Sigmoid colon (tissue), 7 donors: ENCODE measurements around the gene ZRANB1. TPM values are rescaled to one million over a fixed set of nuclear protein-coding genes. Genes with fewer than 3 reads are reported as not detected.

ENCODE experiments used
- DNase-seq: peaks from one replicate; pipeline ENCODE4 v3.0.0-alpha.2; 2019
- H3K27ac ChIP-seq, 4 donors: fragments of 200-600 bp; sonication (generic); one replicate each; pipeline ENCODE4 v1.5.1; 2016 to 2019; ENCODE audit warnings: mild to moderate bottlenecking in 1 of 4
- H3K27me3 ChIP-seq, 3 donors: fragments of 200-600 bp; sonication (generic); one replicate each; pipeline ENCODE4 v1.5.1; 2019; ENCODE audit warnings: mild to moderate bottlenecking in 1 of 3
- H3K36me3 ChIP-seq, 4 donors: fragments of 200-600 bp; sonication (generic); one replicate each; pipeline ENCODE4 v1.5.1; 2016 to 2019
- H3K4me1 ChIP-seq, 4 donors: fragments of 200-600 bp; sonication (generic); one replicate each; pipeline ENCODE4 v1.5.1; 2017 to 2019
- H3K4me3 ChIP-seq, 4 donors: fragments of 200-600 bp; sonication (generic); one replicate each; pipeline ENCODE4 v1.5.1; 2017 to 2019; ENCODE audit warnings: mild to moderate bottlenecking in 2 of 4, moderate library complexity in 1 of 4
- H3K9me3 ChIP-seq, 4 donors: fragments of 200-600 bp in 3 of 4; sonication (generic) in 3 of 4; one replicate each; pipeline versions ENCODE4 v1.5.1 to v1.6.1; 2013 to 2019
- CTCF ChIP-seq, 4 experiments: fragments of 450-650 bp in 3 of 4; fragments of 200-600 bp in 1 of 4; IDR thresholded peaks; one replicate each; pipeline ENCODE4 v1.5.1; 2016 to 2019; ENCODE audit warnings: antibody characterized with exemption in 4 of 4, mild to moderate bottlenecking in 3 of 4, moderate library complexity in 2 of 4
- EP300 ChIP-seq, 4 donors: sonication (generic); formaldehyde crosslinking; IDR thresholded peaks; one replicate each; pipeline ENCODE4 v1.6.1; 2017; ENCODE audit warnings: antibody characterized with exemption in 4 of 4
- POLR2A ChIP-seq, 2 donors: fragments of 450-650 bp; IDR thresholded peaks; one replicate each; pipeline ENCODE4 v1.6.1; 2016; ENCODE audit warnings: antibody characterized with exemption in 2 of 2, mild to moderate bottlenecking in 2 of 2, moderate library complexity in 2 of 2
- POLR2AphosphoS5 ChIP-seq, 4 donors: sonication (generic); formaldehyde crosslinking; IDR thresholded peaks; one replicate each; pipeline ENCODE4 v1.6.1; 2017; ENCODE audit warnings: antibody characterized with exemption in 4 of 4
- WGBS, 2 donors: extraction: QIAGEN DNeasy Blood & Tissue Kit; methylation state at CpG; one replicate each; pipeline ENCODE4 v1.1.7; 2013; 5-methylcytosine and 5-hydroxymethylcytosine counted together
- intact Hi-C: fragments of 100-400 bp; cut with DNase I; formaldehyde crosslinking; loops from one replicate; pipeline ENCODE4 v1.15.1; 2023
- polyA plus RNA-seq, 3 donors: library from polyadenylated mRNA; stranded (reverse); fragments of 200-250 nt; gene quantifications; one replicate each; pipeline ENCODE4 v1.2.3, GENCODE V29; 2013
- total RNA-seq, 4 donors: library from RNA; depleted of rRNA; stranded (reverse); fragments of >200 nt; gene quantifications; one replicate each; pipeline ENCODE4 v1.1.0, GENCODE V29; 2016
- donor health status: healthy with polysubstance abuse.
- donor health status: Bipolar disorder and iron deficiency.
- donor health status: healthy.

ZRANB1 gene
- total and polyA plus RNA-seq, 7 donors = 6.7 to 49.0 (median 38.0) TPM

- Histone ChIP-seq H3K27me3 (no peaks in the 10 kb centered on the region), H3K36me3 (peaks cover 0 to 15% (median 3%) of the 10 kb centered on the region in 4 donors), H3K9me3 (no peaks in the 10 kb centered on the region), H3K4me3 (no peak overlapping the region), H3K4me1 (peaks cover 0 to 44% (median 32%) of the 10 kb centered on the region in 4 donors), H3K27ac (no peak overlapping the region)
- no peak for DNase-seq
- 69 to 73% methylated on average over 10 of the region's 10 CpGs for WGBS, 2 donors
- TF ChIP-seq POLR2A (IDR thresholded peaks at IDR 0.05) (no peak), POLR2AphosphoS5 (IDR thresholded peaks at IDR 0.05) (no peak)
- intact Hi-C loops = no loop called here
Observed at GRCh38 chr10:125030567-125031197, 88.8 kb downstream of the ZRANB1 start.

GRCh38 chr10:125032474-125033020 lies 90.6 kb downstream of the ZRANB1 start:
- Histone ChIP-seq H3K27me3 (no peaks in the 10 kb centered on the region), H3K9me3 (no peaks in the 10 kb centered on the region), H3K4me3 (no peak overlapping the region), H3K4me1 (peaks cover 0 to 62% (median 50%) of the 10 kb centered on the region in 4 donors), H3K36me3 (no peaks in the 10 kb centered on the region), H3K27ac (no peak overlapping the region)
- 82 to 87% methylated on average over 15 of the region's 15 CpGs for WGBS, 2 donors
- DNase-seq = no peak
- intact Hi-C loops = no loop called here
- TF ChIP-seq EP300 (IDR thresholded peaks at IDR 0.05) (no peak), POLR2A (IDR thresholded peaks at IDR 0.05) (no peak), CTCF (IDR thresholded peaks at IDR 0.05) (no peak), POLR2AphosphoS5 (IDR thresholded peaks at IDR 0.05) (no peak)

GRCh38 chr10:125033146-125033924 lies 91.4 kb downstream of the ZRANB1 start:
- WGBS, 2 donors = 91 to 93% methylated on average over 27 of the region's 27 CpGs
- Histone ChIP-seq H3K36me3 (no peaks in the 10 kb centered on the region), H3K27me3 (no peaks in the 10 kb centered on the region), H3K4me1 (peaks cover 0 to 70% (median 52%) of the 10 kb centered on the region in 4 donors), H3K27ac (no peak overlapping the region), H3K4me3 (no peak overlapping the region), H3K9me3 (no peaks in the 10 kb centered on the region)
- DNase-seq = no peak
- no peak for TF ChIP-seq CTCF (IDR thresholded peaks at IDR 0.05)
- TF ChIP-seq EP300 (IDR thresholded peaks at IDR 0.05) = no peak
- no peak for TF ChIP-seq POLR2AphosphoS5 (IDR thresholded peaks at IDR 0.05)
- no peak for TF ChIP-seq POLR2A (IDR thresholded peaks at IDR 0.05)
- intact Hi-C loops = no loop called here

- H3K4me3 ChIP-seq = no peak overlapping the region
- TF ChIP-seq CTCF (IDR thresholded peaks at IDR 0.05) (no peak), POLR2AphosphoS5 (IDR thresholded peaks at IDR 0.05) (no peak), POLR2A (IDR thresholded peaks at IDR 0.05) (no peak), EP300 (IDR thresholded peaks at IDR 0.05) (no peak)
- intact Hi-C loops = no loop called here
- WGBS, 2 donors = 62 to 70% methylated on average over 3 of the region's 3 CpGs
- no peak for DNase-seq
- H3K27me3 ChIP-seq = no peaks in the 10 kb centered on the region
- peak overlapping the region in 2 of 4 donors; percentile 23 to 40 for H3K27ac ChIP-seq
- H3K9me3 ChIP-seq = no peaks in the 10 kb centered on the region
- H3K36me3 ChIP-seq = no peaks in the 10 kb centered on the region
- H3K4me1 ChIP-seq = peaks cover 0 to 72% (median 56%) of the 10 kb centered on the region in 4 donors
Observed at GRCh38 chr10:125034675-125035074, 92.8 kb downstream of the ZRANB1 start.

- Histone ChIP-seq H3K27ac (peak overlapping the region in 2 of 4 donors; percentile 23 to 40), H3K9me3 (no peaks in the 10 kb centered on the region), H3K4me3 (no peak overlapping the region), H3K4me1 (peaks cover 0 to 70% (median 55%) of the 10 kb centered on the region in 4 donors), H3K27me3 (no peaks in the 10 kb centered on the region), H3K36me3 (no peaks in the 10 kb centered on the region)
- DNase-seq = no peak
- intact Hi-C loops = no loop called here
- 75 to 78% methylated on average over 11 of the region's 11 CpGs for WGBS, 2 donors
- TF ChIP-seq POLR2AphosphoS5 (IDR thresholded peaks at IDR 0.05) (no peak), EP300 (IDR thresholded peaks at IDR 0.05) (no peak), CTCF (IDR thresholded peaks at IDR 0.05) (no peak), POLR2A (IDR thresholded peaks at IDR 0.05) (no peak)
Observed at GRCh38 chr10:125035136-125035535, 93.2 kb downstream of the ZRANB1 start.
